D721Med (cell line): ENCODE measurements around the gene PTPN14.
"Not testable (repeated sequence)": the region's sequence is repeated elsewhere in the genome, so short reads cannot be mapped to it uniquely, and the experiment has no call there.

Experiments used
- DNase-seq: peaks from one replicate; pipeline ENCODE4 v3.0.0; 2011; ENCODE audit warnings: low spot score; ENCODE audit not compliant: insufficient read length
- FAIRE-seq: peaks from 2 replicates; lab custom pipeline; 2011; peaks lifted over from hg19 to GRCh38; lab: Jason Lieb, UNC
- TF ChIP-seq, protein P1 (sequence below): IDR thresholded peaks from 2 replicates; pipeline ENCODE4 v1.5.1; 2012; ENCODE audit warnings: mild to moderate bottlenecking, control low read depth; ENCODE audit not compliant: insufficient read depth; ENCODE audit errors: missing control alignments

Gene PTPN14

GRCh38 chr1:214584805-214585766, 33.7 kb upstream of the PTPN14 start:
- TF ChIP-seq, protein P1, sequence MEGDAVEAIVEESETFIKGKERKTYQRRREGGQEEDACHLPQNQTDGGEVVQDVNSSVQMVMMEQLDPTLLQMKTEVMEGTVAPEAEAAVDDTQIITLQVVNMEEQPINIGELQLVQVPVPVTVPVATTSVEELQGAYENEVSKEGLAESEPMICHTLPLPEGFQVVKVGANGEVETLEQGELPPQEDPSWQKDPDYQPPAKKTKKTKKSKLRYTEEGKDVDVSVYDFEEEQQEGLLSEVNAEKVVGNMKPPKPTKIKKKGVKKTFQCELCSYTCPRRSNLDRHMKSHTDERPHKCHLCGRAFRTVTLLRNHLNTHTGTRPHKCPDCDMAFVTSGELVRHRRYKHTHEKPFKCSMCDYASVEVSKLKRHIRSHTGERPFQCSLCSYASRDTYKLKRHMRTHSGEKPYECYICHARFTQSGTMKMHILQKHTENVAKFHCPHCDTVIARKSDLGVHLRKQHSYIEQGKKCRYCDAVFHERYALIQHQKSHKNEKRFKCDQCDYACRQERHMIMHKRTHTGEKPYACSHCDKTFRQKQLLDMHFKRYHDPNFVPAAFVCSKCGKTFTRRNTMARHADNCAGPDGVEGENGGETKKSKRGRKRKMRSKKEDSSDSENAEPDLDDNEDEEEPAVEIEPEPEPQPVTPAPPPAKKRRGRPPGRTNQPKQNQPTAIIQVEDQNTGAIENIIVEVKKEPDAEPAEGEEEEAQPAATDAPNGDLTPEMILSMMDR: peak; percentile 94
- DNase-seq (no peak), FAIRE-seq (peak; percentile 55)

DNA sequence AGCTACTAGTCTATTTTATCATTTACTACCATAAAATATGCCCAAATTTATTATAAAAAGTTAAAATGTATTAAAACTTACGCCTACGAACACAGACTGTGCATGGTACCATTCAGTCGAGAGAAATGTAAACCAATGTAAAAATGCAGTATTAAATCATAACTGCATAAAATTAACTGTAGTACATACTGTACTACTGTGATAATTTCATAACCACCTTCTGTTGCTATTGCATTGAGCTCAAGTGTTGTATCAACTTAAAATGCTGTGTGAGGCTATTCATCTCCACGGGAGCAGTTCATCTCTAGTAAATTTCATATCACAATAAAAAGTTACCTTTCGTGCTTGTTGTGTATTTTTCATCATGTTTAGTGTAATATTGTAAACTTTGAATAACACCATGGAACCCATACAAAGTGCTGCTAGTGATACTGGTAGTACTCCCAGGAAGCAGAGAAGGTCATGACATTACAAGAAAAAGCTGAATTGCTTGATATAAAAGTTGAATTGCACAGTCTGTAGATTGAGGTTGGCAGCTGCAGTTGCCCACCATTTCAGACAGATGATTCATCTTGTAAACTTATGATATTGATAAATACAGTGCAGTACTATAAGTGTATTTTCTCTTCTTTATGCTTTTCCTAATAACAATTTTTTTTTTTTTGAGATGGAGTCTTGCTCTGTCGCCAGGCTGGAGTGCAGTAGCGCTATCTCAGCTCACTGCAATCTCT, 32.6 kb upstream of the PTPN14 start:
- DNase-seq: no peak
- no peak for FAIRE-seq
- TF ChIP-seq, protein P1: no peak

- TF ChIP-seq, protein P1: no peak
- FAIRE-seq: no peak
- no peak for DNase-seq
Measured at GRCh38 chr1:214583113-214583512, 31.7 kb upstream of the PTPN14 start.

DNA sequence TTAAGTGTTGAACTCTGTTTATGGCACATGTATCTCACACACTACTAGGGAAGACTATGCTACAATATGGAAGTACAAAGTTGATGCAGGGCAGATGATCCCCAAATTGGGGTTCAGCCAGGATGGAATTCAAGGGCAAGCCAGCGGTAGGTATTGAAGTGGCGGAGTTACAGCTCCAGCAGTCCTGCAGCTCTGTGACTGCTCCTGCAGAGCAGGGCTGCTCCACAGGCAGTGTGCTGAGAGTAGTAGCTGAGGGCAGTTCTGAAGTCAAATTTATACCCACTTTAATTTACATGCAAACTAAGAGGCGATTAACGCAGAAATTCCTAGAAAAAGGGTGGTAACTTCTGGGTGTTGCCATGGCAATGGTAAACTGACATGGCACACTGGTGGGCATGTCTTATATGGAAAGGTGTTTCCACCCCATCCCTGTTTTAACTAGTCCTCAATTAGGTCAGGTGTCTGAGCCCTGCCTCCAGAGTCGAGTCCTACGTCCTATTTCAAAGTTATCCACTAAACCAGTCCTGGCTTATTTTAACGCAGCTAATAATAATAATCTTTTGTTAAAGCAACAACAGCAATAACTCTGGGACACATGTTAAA, 31.0 kb upstream of the PTPN14 start:
- FAIRE-seq: no peak
- TF ChIP-seq, protein P1: no peak
- no peak for DNase-seq

GRCh38 chr1:214581785-214582184, 30.4 kb upstream of the PTPN14 start:
- DNase-seq: no peak
- FAIRE-seq: no peak
- TF ChIP-seq, protein P1: no peak

- TF ChIP-seq, protein P1: no peak
- DNase-seq (no peak), FAIRE-seq (no peak)
Measured at GRCh38 chr1:214579183-214579582, 27.8 kb upstream of the PTPN14 start.

DNA sequence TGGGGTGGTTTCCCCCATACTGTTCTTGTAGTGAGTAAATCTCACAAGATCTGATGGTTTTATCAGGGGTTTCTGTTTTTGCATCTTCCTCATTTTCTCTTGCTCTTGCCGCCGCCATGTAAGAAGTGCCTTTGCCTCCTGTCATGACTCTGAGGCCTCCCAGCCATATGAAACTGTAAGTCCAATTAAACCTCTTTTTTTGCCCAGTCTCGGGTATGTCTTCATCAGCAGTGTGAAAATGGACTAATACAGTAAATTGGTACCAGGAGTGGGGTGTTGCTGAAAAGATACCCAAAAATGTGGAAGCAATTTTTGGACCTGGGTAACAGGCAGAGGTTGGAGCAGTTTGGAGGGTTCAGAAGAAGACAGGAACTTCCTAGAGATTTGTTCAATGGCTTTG, 24.7 kb upstream of the PTPN14 start:
- DNase-seq, FAIRE-seq: not testable (repeated sequence)
